PC-9 (cell line): ENCODE results near the gene SORD. TPM values are rescaled to one million over a fixed set of nuclear protein-coding genes. Genes with fewer than 3 reads are reported as not detected.
A peak's percentile ranks its signal among the peaks of the same experiment; 100 is the strongest.

ENCODE experiments used
- BruUV-seq: library from RNA; stranded (reverse); fragments of 400-500 nt; replicated peaks from 2 replicates; lab custom pipeline; 2021; lab: Mats Ljungman, UMichigan
- CTCF ChIA-PET: fragments of 300-600 bp; sonication (Branson Sonifier 250); formaldehyde crosslinking; loops from one replicate; lab custom pipeline; 2022; ENCODE audit warnings: antibody characterized with exemption; lab: Charles Lee
- POLR2A ChIA-PET: fragments of 300-600 bp; sonication (Branson Sonifier 250); formaldehyde crosslinking; loops from one replicate; lab custom pipeline; 2022; ENCODE audit warnings: antibody characterized with exemption; ENCODE audit not compliant: unreplicated experiment; lab: Charles Lee
- DNase-seq, 2 experiments: peaks; one replicate each; pipeline versions ENCODE4 v3.0.0 to v3.0.0-alpha.2; 2015 to 2022; ENCODE audit warnings: mixed read lengths in 1 of 2
- H2AFZ ChIP-seq: fragments of 200-600 bp; sonication (generic); 2 replicates; pipeline ENCODE4 v1.8.1; 2017; ENCODE audit warnings: antibody characterized with exemption
- H3F3A ChIP-seq: fragments of 200-600 bp; sonication (generic); 2 replicates; pipeline ENCODE4 v1.8.1; 2017; ENCODE audit warnings: antibody characterized with exemption, mild to moderate bottlenecking, low read depth; ENCODE audit not compliant: insufficient read depth
- H3K27ac ChIP-seq: fragments of 200-600 bp; sonication (generic); 2 replicates; pipeline ENCODE4 v1.6.1; 2016; ENCODE audit warnings: mixed run types
- H3K27me3 ChIP-seq: fragments of 200-600 bp; sonication (generic); 2 replicates; pipeline ENCODE4 v1.6.1; 2016; ENCODE audit warnings: low read depth, mixed run types; ENCODE audit not compliant: insufficient read depth
- H3K36me3 ChIP-seq: fragments of 200-600 bp; sonication (generic); 2 replicates; pipeline ENCODE4 v1.6.1; 2016; ENCODE audit warnings: low read depth, mixed run types
- H3K4me1 ChIP-seq: fragments of 200-600 bp; sonication (generic); replicated peaks from 2 replicates; pipeline ENCODE4 v1.6.1; 2016; ENCODE audit warnings: mixed run types; ENCODE audit not compliant: insufficient read depth
- H3K4me2 ChIP-seq: fragments of 200-600 bp; sonication (generic); 2 replicates; pipeline ENCODE4 v1.6.1; 2017; ENCODE audit warnings: mixed run types
- H3K4me3 ChIP-seq: fragments of 200-600 bp; sonication (generic); 2 replicates; pipeline ENCODE4 v1.6.1; 2016; ENCODE audit warnings: mixed run types
- H3K79me2 ChIP-seq: fragments of 200-600 bp; sonication (generic); 2 replicates; pipeline ENCODE4 v1.6.1; 2017; ENCODE audit warnings: low read depth, mixed run types
- H3K9me2 ChIP-seq: fragments of 200-600 bp; sonication (generic); 2 replicates; pipeline ENCODE4 v1.8.1; 2017; ENCODE audit warnings: mild to moderate bottlenecking; ENCODE audit not compliant: insufficient read depth
- H3K9me3 ChIP-seq: fragments of 200-600 bp; sonication (generic); 2 replicates; pipeline ENCODE4 v1.8.1; 2016; ENCODE audit warnings: low read depth; ENCODE audit not compliant: insufficient read depth
- H4K20me1 ChIP-seq: fragments of 200-600 bp; sonication (generic); 2 replicates; pipeline ENCODE4 v1.8.1; 2017; ENCODE audit not compliant: insufficient read depth
- EZH2 ChIP-seq: fragments of 200-600 bp; sonication (generic); IDR thresholded peaks from 2 replicates; pipeline ENCODE4 v1.8.0; 2017; ENCODE audit warnings: antibody characterized with exemption, low read depth
- intact Hi-C: fragments of 100-400 bp; cut with micrococcal nuclease; formaldehyde crosslinking; loops from one replicate; pipeline ENCODE4 v1.10.0; 2022; ENCODE audit not compliant: unreplicated experiment
- total RNA-seq: library from RNA; stranded (reverse); gene quantifications from 2 replicates; pipeline ENCODE4 v1.2.3, GENCODE V29; 2021
- TF ChIP-seq, protein P1 (sequence below): fragments of 200-600 bp; sonication (generic); conservative IDR thresholded peaks from 2 replicates; pipeline ENCODE4 v1.6.1; 2017; ENCODE audit warnings: mixed run types, antibody characterized with exemption, mild to moderate bottlenecking, moderate library complexity

Gene SORD
- total RNA-seq, 1 experiment from 2014 or later, result 66.4 TPM

GRCh38 chr15:45126535-45127158 lies 103.7 kb downstream of the SORD start:
- Histone ChIP-seq H3F3A (no peaks in the 10 kb centered on the region), H3K27ac (no peak overlapping the region), H3K4me3 (no peak overlapping the region), H3K9me3 (no peaks in the 10 kb centered on the region), H3K4me2 (no peak overlapping the region), H3K9me2 (no peaks in the 10 kb centered on the region), H3K27me3 (no peaks in the 10 kb centered on the region), H4K20me1 (no peaks in the 10 kb centered on the region), H2AFZ (no peak overlapping the region), H3K36me3 (no peaks in the 10 kb centered on the region), H3K79me2 (no peaks in the 10 kb centered on the region), H3K4me1 (peaks cover 11% of the 10 kb centered on the region; the same call in 1 of the 2 replicates)
- DNase-seq, result peak in 1 of 2 experiments; percentile 45
- TF ChIP-seq EZH2, result no peak
- TF ChIP-seq, protein P1, sequence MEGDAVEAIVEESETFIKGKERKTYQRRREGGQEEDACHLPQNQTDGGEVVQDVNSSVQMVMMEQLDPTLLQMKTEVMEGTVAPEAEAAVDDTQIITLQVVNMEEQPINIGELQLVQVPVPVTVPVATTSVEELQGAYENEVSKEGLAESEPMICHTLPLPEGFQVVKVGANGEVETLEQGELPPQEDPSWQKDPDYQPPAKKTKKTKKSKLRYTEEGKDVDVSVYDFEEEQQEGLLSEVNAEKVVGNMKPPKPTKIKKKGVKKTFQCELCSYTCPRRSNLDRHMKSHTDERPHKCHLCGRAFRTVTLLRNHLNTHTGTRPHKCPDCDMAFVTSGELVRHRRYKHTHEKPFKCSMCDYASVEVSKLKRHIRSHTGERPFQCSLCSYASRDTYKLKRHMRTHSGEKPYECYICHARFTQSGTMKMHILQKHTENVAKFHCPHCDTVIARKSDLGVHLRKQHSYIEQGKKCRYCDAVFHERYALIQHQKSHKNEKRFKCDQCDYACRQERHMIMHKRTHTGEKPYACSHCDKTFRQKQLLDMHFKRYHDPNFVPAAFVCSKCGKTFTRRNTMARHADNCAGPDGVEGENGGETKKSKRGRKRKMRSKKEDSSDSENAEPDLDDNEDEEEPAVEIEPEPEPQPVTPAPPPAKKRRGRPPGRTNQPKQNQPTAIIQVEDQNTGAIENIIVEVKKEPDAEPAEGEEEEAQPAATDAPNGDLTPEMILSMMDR, result peak; percentile 78
- ChIA-PET CTCF (interaction anchor here (0.7 to 2.0 kb wide), 8 partner anchors 9 to 272 kb away, joined by 3 to 16 read pairs (median 6); no protein-coding TSS in a partner anchor), POLR2A (interaction anchor here (0.7 kb wide), 1 partner anchor 36 kb away, joined by 3 read pairs; no protein-coding TSS in a partner anchor)
- BruUV-seq, result no TSS peak
- intact Hi-C loops, result loop anchor here (1.0 to 10.0 kb wide), 6 partner anchors 37 to 488 kb away; a partner anchor contains a TSS

Other genes with a start within 250 kb of the SORD start
- not detected in 2 replicates for gene TERB2, start 66.5 kb upstream of the SORD start, total RNA-seq
- gene DUOX2, start 91.0 kb downstream of the SORD start, total RNA-seq, result 0.10 TPM in 1 of 2 replicates, not detected in the other
- gene DUOXA2, start 91.1 kb downstream of the SORD start, total RNA-seq, result not detected in 2 replicates
- gene DUOXA1, start 106.7 kb downstream of the SORD start, total RNA-seq, result 0.33 and 0.75 TPM in 2 replicates
- gene DUOX1, start 106.8 kb downstream of the SORD start, total RNA-seq, result 0.08 TPM in 1 of 2 replicates, not detected in the other
- gene SHF, start 164.8 kb downstream of the SORD start, total RNA-seq, result 6.1 and 6.3 TPM in 2 replicates
- not detected in 2 replicates for gene SLC28A2, start 229.0 kb downstream of the SORD start, total RNA-seq